GM23338 (cell line): Measurements from ENCODE around the gene SNTG2. TPM values are rescaled to one million over a fixed set of nuclear protein-coding genes. Genes with fewer than 3 reads are reported as not detected.
A peak's percentile ranks its signal among the peaks of the same experiment; 100 is the strongest.

ENCODE experiments used
- ATAC-seq: fragments of 200-7000 bp; cut with Tn5 transposase; 3 replicates; pipeline ENCODE4 v1.9.1; 2020
- DNase-seq: peaks from one replicate; pipeline ENCODE4 v3.0.0-alpha.2; 2015; ENCODE audit warnings: low spot score
- H2AFZ ChIP-seq: fragments of 200-600 bp; sonication (generic); 2 replicates; pipeline ENCODE4 v1.8.0; 2016; ENCODE audit warnings: antibody characterized with exemption, mild to moderate bottlenecking, moderate library complexity
- H3F3A ChIP-seq: fragments of 200-600 bp; sonication (generic); replicated peaks from 2 replicates; pipeline ENCODE4 v1.8.0; 2017; ENCODE audit warnings: antibody characterized with exemption, mixed run types, low read depth
- H3K27ac ChIP-seq: fragments of 200-600 bp; sonication (generic); 2 replicates; pipeline ENCODE4 v1.6.1; 2016; ENCODE audit warnings: low read depth
- H3K27me3 ChIP-seq: fragments of 200-600 bp; sonication (generic); 2 replicates; pipeline ENCODE4 v1.8.0; 2016; ENCODE audit warnings: mild to moderate bottlenecking, mixed run types, moderate library complexity; ENCODE audit not compliant: insufficient read depth
- H3K36me3 ChIP-seq: fragments of 200-600 bp; sonication (generic); 2 replicates; pipeline ENCODE4 v1.8.0; 2016; ENCODE audit warnings: mild to moderate bottlenecking; ENCODE audit not compliant: insufficient read depth
- H3K4me1 ChIP-seq: fragments of 200-600 bp; sonication (generic); 2 replicates; pipeline ENCODE4 v1.8.0; 2016; ENCODE audit warnings: mild to moderate bottlenecking, moderate library complexity; ENCODE audit not compliant: insufficient read depth
- H3K4me2 ChIP-seq: fragments of 200-600 bp; sonication (generic); 2 replicates; pipeline ENCODE4 v1.7.1; 2017; ENCODE audit warnings: mixed run types
- H3K4me3 ChIP-seq: fragments of 200-600 bp; sonication (generic); 2 replicates; pipeline ENCODE4 v1.6.1; 2016; ENCODE audit warnings: mixed run types
- H3K79me2 ChIP-seq: fragments of 200-600 bp; sonication (generic); replicated peaks from 2 replicates; pipeline ENCODE4 v1.8.0; 2017; ENCODE audit warnings: mild to moderate bottlenecking; ENCODE audit not compliant: insufficient read depth
- H3K9me2 ChIP-seq: fragments of 200-600 bp; sonication (generic); 2 replicates; pipeline ENCODE4 v1.8.0; 2017; ENCODE audit not compliant: insufficient read depth
- H4K20me1 ChIP-seq: fragments of 200-600 bp; sonication (generic); replicated peaks from 2 replicates; pipeline ENCODE4 v1.8.0; 2017; ENCODE audit warnings: mild to moderate bottlenecking; ENCODE audit not compliant: insufficient read depth
- H3K27ac Mint-ChIP-seq: 2 replicates; pipeline ENCODE4 v1.8.0; 2020; ENCODE audit warnings: inconsistent platforms, mild to moderate bottlenecking, moderate library complexity, mixed read lengths
- H3K27me3 Mint-ChIP-seq: 3 replicates; pipeline ENCODE4 v1.8.0; 2022; ENCODE audit warnings: low read depth, mild to moderate bottlenecking, moderate library complexity, mixed read lengths, inconsistent platforms; ENCODE audit not compliant: insufficient read depth, poor library complexity
- H3K36me3 Mint-ChIP-seq: 3 replicates; pipeline ENCODE4 v1.8.0; 2021; ENCODE audit warnings: low read depth, mild to moderate bottlenecking, inconsistent platforms, moderate library complexity, mixed read lengths
- H3K4me1 Mint-ChIP-seq: 3 replicates; pipeline ENCODE4 v1.8.0; 2020; ENCODE audit warnings: mild to moderate bottlenecking, inconsistent platforms, mixed read lengths
- H3K4me3 Mint-ChIP-seq: 3 replicates; pipeline ENCODE4 v1.8.0; 2021; ENCODE audit warnings: moderate library complexity, mild to moderate bottlenecking, inconsistent platforms, mixed read lengths
- H3K9me3 Mint-ChIP-seq: 3 replicates; pipeline ENCODE4 v1.8.0; 2020; ENCODE audit warnings: moderate library complexity, mild to moderate bottlenecking, inconsistent platforms, mixed read lengths
- CTCF ChIP-seq, 2 experiments: fragments of 200-600 bp in 1 of 2; sonication (generic) in 1 of 2; conservative IDR thresholded peaks; 2 replicates each; pipeline versions ENCODE4 v1.5.1 to v1.6.1; 2016 to 2017; ENCODE audit warnings: antibody characterized with exemption in 2 of 2, low read depth in 2 of 2, mild to moderate bottlenecking in 2 of 2, moderate library complexity in 1 of 2
- EZH2 ChIP-seq: fragments of 200-600 bp; sonication (generic); IDR thresholded peaks from one replicate; pipeline ENCODE4 v1.8.0; 2017; ENCODE audit warnings: antibody characterized with exemption, mild to moderate bottlenecking, low read depth; ENCODE audit not compliant: unreplicated experiment
- JUNB ChIP-seq: IDR thresholded peaks from one replicate; pipeline ENCODE4 v1.6.1; 2016; ENCODE audit warnings: antibody characterized with exemption; ENCODE audit not compliant: unreplicated experiment
- POLR2AphosphoS5 ChIP-seq: IDR thresholded peaks from 2 replicates; pipeline ENCODE4 v1.6.1; 2016; ENCODE audit warnings: antibody characterized with exemption, low read depth
- STAT1 ChIP-seq: IDR thresholded peaks from one replicate; pipeline ENCODE4 v1.6.1; 2016; ENCODE audit warnings: antibody characterized with exemption; ENCODE audit not compliant: unreplicated experiment
- polyA plus RNA-seq: library from polyadenylated mRNA; unstranded; fragments of >200 nt; fragmentation: Nextera tagmentation; extraction: Ambion mirVana; gene quantifications from 2 replicates; pipeline ENCODE4 v1.2.1, GENCODE V29; 2016
- total RNA-seq: library from RNA; depleted of rRNA; stranded (reverse); fragments of >200 nt; shearing (Covaris generic); gene quantifications from 2 replicates; pipeline ENCODE4 v1.2.3, GENCODE V29; 2014

SNTG2 gene
- total and polyA plus RNA-seq, 2 experiments from 2014 or later = 27.5 to 60.4 TPM

- TF ChIP-seq EZH2 = no peak
- DNase-seq = no peak
- Mint-ChIP-seq H3K36me3 (peaks cover 92% of the 10 kb centered on the region), H3K9me3 (peaks cover 83% of the 10 kb centered on the region), H3K27me3 (no peaks in the 10 kb centered on the region), H3K27ac (no peak overlapping the region), H3K4me1 (peaks cover 13% of the 10 kb centered on the region), H3K4me3 (no peak overlapping the region)
- H2AFZ ChIP-seq = no peak overlapping the region
- ATAC-seq = no peak
- no peak overlapping the region for H3K4me3 ChIP-seq
- no peaks in the 10 kb centered on the region; the same call in 1 of the 2 replicates for H4K20me1 ChIP-seq
- no peaks in the 10 kb centered on the region for H3F3A ChIP-seq
- peaks cover 94% of the 10 kb centered on the region for H3K79me2 ChIP-seq
- H3K9me2 ChIP-seq = no peaks in the 10 kb centered on the region
- peaks cover 24% of the 10 kb centered on the region for H3K4me1 ChIP-seq
- H3K27me3 ChIP-seq = no peaks in the 10 kb centered on the region
- H3K27ac ChIP-seq = no peak overlapping the region; the same call in 1 of the 2 replicates
- no peaks in the 10 kb centered on the region for H3K36me3 ChIP-seq
- H3K4me2 ChIP-seq = no peak overlapping the region
These were observed 94.5 kb downstream of the SNTG2 start for GRCh38 chr2:1045109-1045508.

GRCh38 chr2:1046067-1046466, 95.4 kb downstream of the SNTG2 start:
- Histone ChIP-seq H3K9me2 (no peaks in the 10 kb centered on the region), H3K36me3 (no peaks in the 10 kb centered on the region), H3K4me2 (peak overlapping the region; percentile 26; the same call in 1 of the 2 replicates), H3K27me3 (no peaks in the 10 kb centered on the region), H3K79me2 (peaks cover 95% of the 10 kb centered on the region), H2AFZ (no peak overlapping the region), H3K4me3 (no peak overlapping the region), H4K20me1 (no peaks in the 10 kb centered on the region; the same call in 1 of the 2 replicates), H3F3A (no peaks in the 10 kb centered on the region), H3K4me1 (peaks cover 24% of the 10 kb centered on the region), H3K27ac (no peak overlapping the region)
- H3K36me3 Mint-ChIP-seq = peaks cover 84% of the 10 kb centered on the region
- H3K27me3 Mint-ChIP-seq = peaks cover under 1% of the 10 kb centered on the region
- DNase-seq = no peak
- TF ChIP-seq JUNB = no peak
- TF ChIP-seq STAT1 = no peak
- peaks cover 81% of the 10 kb centered on the region for H3K9me3 Mint-ChIP-seq
- H3K4me1 Mint-ChIP-seq = peaks cover 13% of the 10 kb centered on the region
- no peak overlapping the region for H3K4me3 Mint-ChIP-seq
- no peak overlapping the region for H3K27ac Mint-ChIP-seq
- peak; percentile 56; the same call in 2 of the 3 replicates for ATAC-seq

GRCh38 chr2:1047485-1047884, 96.8 kb downstream of the SNTG2 start:
- Histone ChIP-seq H3K4me2 (no peak overlapping the region), H3K36me3 (no peaks in the 10 kb centered on the region), H3K27me3 (no peaks in the 10 kb centered on the region), H3F3A (no peaks in the 10 kb centered on the region), H3K9me2 (no peaks in the 10 kb centered on the region), H3K4me1 (peaks cover 24% of the 10 kb centered on the region), H3K4me3 (no peak overlapping the region), H4K20me1 (no peaks in the 10 kb centered on the region; the same call in 1 of the 2 replicates), H2AFZ (no peak overlapping the region), H3K27ac (no peak overlapping the region), H3K79me2 (peaks cover 91% of the 10 kb centered on the region)
- Mint-ChIP-seq H3K36me3 (peaks cover 75% of the 10 kb centered on the region), H3K27ac (no peak overlapping the region), H3K4me3 (no peak overlapping the region), H3K4me1 (peaks cover 21% of the 10 kb centered on the region), H3K27me3 (peaks cover 4% of the 10 kb centered on the region), H3K9me3 (peaks cover 71% of the 10 kb centered on the region)
- no peak for TF ChIP-seq POLR2AphosphoS5
- peak; percentile 52 to 61 for TF ChIP-seq CTCF (conservative IDR thresholded peaks at IDR 0.05; ENCODE audit: low read depth in 2 of 2)
- ATAC-seq (no peak; the same call in 2 of the 3 replicates), DNase-seq (peak; percentile 67)
